GM12874 (cell line): ENCODE results near the gene PLET1.

Source experiments
- CTCF ChIP-seq: IDR thresholded peaks from 2 replicates; pipeline ENCODE4 v1.5.1; 2011; ENCODE audit warnings: low read depth, mild to moderate bottlenecking, control low read depth, low read length, moderate library complexity; ENCODE audit not compliant: insufficient read depth

Gene PLET1

GRCh38 chr11:112302226-112302868 lies 41.7 kb upstream of the PLET1 start:
- TF ChIP-seq CTCF = no peak

DNA sequence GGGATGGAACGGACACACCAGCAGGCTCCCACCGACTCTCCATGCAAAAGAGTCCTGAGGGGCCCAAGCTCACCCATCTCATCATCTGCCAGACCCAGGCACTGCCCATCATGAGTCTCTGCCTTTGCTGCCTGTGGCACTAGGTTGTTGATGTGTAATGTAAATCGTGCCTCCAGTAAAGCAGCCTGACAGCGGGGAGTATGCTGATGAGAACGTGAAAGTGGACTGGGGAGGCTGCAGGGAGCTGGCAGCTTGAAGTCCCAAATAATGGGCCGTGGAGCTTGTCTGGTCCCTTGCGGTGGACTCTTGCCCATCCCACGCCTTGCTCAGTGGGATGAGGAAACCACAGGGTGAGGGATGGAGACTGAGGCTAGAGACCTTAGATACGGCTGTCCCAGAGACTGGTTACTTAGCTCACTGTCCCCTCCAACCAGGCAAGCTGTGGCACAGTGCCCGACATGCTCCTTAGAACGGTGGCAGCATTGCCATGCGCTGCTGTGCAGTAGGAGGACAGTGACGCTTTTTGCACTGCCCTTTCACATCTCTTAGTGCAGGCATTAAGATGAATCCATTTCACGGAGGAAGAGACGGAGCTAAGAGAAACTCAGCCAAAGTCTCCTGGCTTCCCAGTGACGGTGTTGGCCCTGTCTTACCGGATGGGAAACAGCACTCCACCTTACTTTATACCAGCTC lies 39.6 kb upstream of the PLET1 start:
- no peak for TF ChIP-seq CTCF

GRCh38 chr11:112298535-112298934 lies 37.9 kb upstream of the PLET1 start:
- TF ChIP-seq CTCF = no peak

- no peak for TF ChIP-seq CTCF
Measured at GRCh38 chr11:112297248-112297866, 36.7 kb upstream of the PLET1 start.

- TF ChIP-seq CTCF = no peak
Measured at GRCh38 chr11:112296044-112296443, 35.4 kb upstream of the PLET1 start.

DNA sequence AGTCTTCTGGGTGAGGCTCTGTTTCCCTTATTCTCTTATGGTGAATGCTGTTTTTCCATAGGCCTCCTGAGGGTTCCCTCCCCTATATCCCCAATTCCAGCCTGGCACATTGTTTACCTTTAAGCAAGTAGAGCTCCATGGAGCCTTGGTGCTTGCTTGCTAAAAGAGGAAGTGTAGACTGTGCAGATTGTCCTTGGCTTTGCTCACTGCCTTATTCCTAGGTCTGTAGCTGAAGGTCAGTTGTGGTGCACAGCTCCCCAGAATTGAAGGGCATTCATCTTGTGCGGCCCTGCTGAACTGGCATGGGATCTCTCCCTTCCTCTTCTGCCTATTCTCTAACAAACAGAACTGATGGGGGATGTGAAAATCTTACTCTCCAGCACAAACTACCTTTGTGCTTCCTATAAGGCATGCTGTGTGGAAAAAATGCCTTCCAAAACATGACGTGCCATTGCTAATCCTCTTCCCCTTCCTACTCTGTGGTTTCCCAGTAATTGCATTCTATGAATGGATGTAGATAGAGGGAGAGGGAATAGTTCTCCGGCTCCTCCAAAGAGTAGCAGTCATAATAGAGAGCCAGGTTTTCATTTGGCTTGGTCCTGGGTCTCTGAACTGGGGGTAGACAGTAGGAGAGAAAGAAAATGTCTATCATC lies 34.2 kb upstream of the PLET1 start:
- TF ChIP-seq CTCF = no peak

DNA sequence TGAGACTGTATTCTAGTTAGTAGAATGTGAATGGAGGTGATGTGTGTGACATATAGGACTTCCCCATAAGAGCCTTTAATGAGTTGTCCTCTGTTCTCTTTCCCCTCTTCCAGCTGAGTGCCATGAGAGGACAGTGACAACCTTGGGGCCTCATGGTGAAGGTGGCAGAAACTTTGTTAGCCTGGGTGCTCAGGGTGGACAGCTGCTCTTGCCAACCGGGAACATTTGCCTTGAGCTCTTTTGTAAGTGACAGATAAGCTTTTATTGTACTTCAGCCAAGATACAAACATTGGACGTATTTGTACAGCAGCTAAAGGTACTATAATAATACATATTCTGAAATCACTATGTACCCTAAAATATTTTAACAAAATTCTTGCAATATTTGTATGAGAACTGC lies 33.0 kb upstream of the PLET1 start:
- TF ChIP-seq CTCF = no peak
